DMS 273 (cell line): Measurements from ENCODE around the gene GPD2.
"Not testable (repeated sequence)": the region's sequence is repeated elsewhere in the genome, so short reads cannot be mapped to it uniquely, and the experiment has no call there.

ENCODE experiments used
- DNase-seq: peaks from one replicate; lab custom pipeline; 2025; ENCODE audit not compliant: unreplicated experiment; lab: John Stamatoyannopoulos, UW

GPD2 gene

DNA sequence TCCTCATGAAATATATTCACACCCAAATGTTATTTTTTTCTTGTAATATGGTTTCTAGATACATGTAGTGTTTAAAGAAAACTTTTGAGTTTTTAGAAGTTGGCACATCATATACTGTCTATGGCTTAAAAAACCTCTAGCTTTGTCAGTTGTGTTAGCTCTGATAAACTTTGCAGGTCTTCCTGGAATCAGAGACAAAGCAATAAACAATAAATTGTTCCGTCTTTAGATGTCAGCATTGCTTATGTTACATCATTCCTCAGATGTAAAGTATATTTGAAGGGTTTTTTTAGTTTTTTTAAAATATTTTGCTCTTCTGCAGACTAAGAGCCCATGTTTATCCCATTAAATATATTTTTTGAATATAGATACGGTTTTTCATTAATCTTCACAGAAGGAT, 145.1 kb downstream of the GPD2 start:
- no peak for DNase-seq

DNA sequence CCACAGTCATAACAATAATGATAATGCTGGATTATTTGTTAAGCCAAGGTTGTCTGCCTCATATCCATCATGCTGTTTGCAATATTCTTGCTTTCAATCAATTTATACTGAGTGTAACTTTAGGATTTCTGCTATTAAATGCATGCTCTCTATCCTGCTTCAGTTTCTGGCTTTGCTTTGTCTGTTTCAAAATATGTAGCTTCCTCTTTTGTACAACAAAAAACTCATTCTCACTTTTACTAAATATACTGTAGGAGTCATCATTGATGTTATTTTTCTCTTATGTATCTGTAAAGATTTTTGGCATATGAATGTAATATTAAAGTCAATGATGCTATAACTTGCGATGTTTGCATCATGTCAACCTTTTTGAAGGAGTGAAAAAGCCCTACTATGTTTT, 149.3 kb downstream of the GPD2 start:
- DNase-seq, result no peak

DNA sequence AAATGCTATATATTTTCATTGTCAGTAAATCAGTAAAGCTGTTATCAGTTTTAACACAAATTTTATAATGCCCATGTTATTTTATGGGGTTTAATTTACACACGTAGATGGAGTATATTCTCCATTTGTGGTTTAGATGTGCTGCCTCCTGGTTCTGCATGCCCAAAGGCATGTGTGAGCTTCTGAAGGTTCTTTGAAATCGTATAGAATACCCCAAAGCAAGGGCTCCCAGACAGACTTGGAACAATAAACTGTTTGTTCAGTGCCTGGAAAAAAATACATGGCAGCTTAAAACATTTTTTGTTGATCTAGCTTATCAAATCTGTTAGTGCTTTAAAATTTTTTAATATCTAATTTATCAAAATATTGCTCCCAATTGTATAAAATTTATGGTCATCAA, 150.4 kb downstream of the GPD2 start:
- no peak for DNase-seq

DNA sequence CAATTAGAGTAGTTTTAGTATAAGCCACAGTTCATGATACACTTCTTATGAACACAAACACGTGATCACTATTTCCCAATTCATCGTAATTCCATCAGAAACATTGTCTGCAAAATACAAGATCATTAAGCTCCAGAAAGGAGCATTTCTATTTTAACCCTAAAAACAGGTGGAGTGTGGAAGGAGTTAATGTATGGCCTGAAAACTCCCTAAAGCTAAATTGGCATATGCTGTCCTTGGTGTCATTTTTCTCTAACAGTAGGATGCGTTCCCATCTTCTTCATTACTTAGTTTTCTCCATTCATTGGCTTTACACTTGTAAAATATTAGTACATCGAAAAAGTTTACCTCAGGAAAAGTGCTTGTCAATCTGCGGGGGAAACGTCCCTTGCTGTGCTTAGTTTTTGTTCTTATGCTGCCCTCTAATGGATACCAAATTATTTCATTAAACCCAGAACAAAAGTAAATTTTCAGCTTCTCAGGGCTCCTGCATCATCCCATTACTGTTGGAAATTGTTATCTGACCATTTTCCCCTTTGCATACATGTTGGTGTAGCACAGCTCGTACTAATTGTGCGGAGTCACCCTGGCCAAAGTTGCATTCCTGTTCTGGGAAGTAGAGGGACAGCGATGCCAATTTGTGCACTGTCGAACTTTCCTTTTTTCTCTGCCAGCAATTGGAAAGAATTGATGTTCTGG, 153.4 kb downstream of the GPD2 start:
- DNase-seq, result peak; percentile 62

DNA sequence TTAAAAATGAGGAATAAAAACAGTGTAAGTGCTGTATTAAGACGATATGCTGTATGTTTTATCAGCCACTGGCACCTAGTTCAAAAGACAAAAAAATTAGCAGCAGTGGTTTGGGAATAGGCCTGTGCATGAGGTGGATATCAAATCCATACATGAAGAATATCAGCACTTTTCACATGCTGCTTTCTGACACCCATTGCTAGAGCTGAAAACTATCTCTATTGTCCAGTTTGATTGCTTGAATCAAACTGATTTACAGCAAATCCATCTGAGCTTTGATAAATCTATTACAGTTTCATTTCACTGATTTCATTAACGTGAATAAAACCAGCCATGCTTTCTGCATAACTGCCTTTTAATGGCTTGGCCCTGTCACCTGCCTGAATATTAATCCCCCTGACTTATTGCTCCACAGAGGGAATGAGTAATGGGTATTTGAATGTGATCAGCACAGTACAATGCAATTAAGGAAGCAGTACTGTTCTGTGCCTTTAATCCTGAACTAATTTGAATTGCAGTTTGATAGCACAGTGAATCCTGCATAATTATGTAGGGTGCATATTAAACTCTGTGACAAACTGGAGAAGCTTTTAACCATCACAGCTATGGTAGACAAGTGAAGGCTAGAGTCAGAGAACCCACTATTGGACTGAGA, 154.0 kb downstream of the GPD2 start:
- no peak for DNase-seq

DNA sequence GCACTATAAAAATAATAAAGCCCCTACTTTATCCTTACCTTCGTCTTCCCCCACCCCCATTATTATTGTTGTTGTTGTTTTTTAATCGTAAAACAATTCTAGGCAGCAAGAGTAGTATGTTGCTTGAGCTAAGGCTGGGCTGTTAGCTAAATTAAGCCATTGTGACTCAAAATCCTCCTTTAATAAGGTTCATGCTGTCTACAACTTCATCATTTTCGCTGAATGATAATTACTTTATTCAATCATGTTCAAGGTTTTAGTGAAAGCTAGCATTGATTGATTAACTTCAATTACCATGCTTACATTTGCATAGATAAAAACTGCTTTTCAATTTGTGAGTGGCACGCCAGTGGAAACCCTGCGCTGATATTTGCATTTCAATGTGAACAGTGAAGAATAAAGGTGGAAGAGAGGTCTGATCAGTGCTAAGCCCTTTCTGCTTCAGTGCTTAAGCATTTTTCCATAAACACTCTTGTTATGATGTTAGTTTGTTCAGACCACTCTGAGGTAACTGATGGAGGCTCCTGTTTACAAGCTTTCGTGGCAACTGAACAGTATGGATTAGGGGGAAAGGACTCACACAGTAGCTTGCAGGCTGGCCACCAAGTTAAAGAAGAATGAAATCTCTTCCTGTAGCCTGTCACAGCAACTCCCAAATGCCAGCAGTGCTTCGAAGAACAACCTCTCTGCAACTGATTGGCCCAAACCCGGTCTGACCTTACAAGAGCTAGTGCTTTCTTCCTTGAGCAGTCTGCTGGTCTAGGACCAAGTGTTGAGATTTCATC, 156.8 kb downstream of the GPD2 start:
- DNase-seq, result no peak

DNA sequence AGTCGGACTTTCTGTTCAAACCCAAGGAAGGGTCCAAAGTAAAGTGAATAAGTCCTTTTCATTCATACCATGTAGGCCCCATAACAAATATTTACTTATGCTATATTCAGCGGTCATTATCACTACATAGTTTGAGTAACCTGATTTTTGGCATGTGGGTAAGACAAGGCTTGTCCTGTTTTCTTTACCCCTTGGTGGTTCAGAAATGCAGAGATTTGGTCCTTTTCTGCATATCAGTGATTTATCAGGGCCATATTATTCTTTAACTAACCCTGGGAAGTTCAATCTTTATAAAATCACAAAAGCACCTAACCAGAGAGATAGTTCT, 157.4 kb downstream of the GPD2 start:
- DNase-seq, result no peak

DNA sequence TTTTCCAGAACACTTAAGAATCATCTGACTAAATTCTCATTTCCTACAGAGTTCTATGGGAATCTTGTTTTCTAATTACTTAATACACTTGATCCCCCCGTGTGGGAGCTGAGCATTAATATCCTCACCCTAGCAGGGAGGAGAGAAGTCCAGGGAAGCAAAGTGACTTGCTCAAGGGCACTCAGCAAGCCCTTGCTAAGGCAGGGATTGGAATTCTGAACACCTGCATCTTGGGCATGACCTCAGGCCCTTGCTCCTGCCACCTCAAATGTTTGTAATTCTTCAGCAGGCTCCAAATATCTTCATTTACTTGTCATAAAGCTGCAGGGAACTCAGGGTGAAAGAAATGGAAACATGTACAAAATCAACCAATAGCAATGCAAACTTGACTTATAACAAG, 162.4 kb downstream of the GPD2 start:
- DNase-seq, result no peak

DNA sequence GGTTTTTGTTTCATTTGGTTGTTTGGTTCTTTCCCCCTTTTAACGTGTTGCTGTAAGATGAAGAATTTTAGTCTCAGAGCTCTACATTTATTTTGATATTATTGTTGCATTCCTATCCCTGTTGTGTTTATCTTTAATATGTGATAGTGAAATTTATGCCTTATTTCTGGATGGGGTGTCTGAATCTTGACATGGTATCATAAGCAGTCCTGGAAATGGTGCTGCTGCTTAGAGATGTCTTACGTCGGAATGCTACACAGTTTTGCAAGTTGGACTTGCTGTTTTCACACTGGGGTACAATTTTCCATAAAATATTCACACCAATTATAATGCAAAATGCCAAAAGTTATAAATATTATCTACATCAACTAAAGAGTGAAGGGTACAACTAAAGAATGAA, 164.0 kb downstream of the GPD2 start:
- DNase-seq, result no peak

DNA sequence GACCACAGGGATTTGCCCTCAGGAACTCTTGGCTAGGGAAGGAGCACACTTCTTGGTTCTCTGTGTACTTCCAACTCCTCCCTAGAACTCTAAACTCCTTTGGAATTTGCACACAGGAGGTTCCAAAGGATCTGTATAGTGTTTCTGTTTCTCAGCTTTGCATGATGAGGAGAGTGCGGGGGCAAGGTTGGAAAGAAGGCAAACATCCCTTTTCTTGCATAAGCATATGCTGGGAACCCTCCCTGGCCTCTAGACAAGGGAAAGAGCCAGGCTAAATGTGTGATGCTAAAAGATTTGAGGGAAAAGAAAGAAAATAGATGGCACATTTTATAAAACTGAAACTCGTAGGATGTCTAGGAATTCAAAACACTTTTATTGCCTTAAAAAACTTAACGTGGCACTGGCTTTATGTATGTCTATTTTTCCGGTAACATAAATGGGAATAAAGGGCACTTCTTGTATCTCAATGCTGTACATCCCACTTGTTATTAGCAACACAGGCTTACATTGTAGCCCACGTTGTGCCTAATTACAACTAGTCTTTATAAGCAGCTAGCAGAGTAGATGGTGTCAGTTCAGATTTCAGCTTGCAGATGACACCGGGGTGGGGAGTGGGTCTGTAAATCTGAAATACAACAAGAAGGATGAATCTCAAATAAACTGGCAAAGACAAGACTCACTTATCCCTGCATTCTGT, 165.8 kb downstream of the GPD2 start:
- DNase-seq, result no peak

DNA sequence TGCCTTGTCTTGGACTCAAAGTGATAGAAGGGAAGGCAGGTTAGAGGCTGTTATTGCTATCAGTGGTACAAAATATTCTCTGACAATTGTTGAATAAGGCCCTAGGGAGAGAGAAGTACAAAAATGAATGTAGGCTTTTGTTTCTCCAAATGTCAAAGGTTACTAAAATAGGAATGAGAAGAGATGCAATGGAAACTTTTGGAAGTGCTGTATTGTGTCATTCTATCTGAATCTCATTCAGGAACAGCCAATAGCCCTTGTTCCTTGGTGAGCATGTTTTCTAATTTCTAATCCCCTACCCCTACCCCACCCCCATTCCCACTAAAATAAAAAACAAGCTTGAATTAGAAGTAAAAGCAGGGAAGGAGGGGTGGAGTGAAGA, 166.4 kb downstream of the GPD2 start:
- no peak for DNase-seq

DNA sequence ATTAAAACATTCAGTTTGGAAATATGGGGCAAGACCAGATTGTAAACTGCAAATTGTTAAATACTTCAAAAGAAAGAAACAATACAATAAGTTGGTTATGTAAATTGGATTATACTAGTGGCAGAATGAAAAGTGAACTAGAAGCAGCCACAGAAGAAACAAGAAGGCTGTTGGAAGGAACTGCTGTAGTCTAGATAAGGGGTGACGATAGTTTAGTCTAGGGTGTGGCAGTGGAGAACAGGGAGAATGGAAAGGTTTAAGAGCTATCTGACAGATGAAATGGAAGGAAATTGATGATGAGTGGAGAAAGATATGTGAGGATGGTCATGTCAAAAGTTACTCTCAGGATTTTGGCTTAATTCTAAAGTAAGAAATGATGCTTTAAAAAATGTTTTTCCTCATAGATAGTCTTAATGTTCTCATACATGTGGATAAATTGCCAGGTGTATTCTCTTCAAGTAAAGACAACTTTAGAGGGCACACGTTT, 179.7 kb downstream of the GPD2 start:
- DNase-seq, result no peak

DNA sequence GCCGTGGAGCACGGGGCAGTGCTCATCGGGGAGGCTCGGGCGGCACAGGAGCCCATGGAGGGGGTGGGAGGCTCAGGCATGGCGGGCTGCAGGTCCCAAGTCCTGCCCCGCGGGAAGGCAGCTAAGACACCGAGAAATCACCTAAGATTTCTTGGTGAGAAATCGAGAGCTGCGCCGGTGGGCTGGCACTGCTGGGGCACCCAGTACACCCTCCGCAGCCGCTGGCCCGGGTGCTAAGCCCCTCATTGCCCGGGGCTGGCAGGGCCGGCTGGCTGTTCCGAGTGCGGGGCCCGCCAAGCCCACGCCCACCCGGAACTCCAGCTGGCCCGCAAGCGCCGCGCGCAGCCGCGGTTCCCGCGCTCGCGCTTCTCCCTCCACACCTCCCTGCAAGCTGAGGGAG, 181.9 kb downstream of the GPD2 start:
- not testable (repeated sequence) for DNase-seq

DNA sequence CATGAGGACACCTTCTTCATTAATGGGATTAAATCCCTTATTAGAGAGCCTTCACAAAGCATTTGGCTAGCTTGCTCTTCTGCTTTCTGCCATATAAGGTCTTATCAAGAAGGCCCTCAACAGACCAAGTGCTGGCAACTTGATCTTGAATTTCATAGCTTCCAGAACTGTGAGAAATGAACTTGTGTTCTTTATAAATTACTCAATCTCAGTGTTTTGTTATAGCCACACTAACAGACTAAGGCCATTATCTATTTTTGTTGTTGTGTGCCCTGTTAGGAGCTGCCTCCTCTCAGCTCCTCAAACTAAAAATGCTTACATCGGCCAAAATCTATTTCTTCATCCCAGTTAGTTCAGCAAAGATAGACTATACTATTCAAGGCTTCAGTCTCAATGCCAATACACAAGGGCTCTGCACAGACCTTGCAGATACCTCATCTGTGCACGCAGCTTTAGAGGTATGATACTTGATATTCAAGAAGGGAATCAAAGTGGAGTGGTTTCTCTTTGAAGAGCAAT, 182.9 kb downstream of the GPD2 start:
- no peak for DNase-seq

DNA sequence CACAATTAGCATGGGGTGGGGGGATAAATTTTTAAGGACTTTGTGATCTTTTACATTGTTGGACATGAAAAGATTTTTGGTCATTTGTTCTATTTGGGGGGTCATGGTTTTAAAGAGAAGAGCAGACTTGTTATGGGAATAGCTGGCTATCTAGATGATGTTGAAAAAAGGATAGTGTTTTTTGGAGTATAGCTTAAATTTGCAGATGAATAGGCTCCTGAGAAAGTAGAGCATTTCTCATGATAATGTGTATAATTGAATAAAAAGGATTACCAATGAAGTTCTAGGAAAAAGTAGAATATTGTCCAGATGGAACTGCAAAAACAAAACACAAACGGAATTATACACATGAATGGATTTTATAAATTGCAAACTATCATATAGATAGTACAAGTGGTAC, 186.3 kb downstream of the GPD2 start:
- no peak for DNase-seq

DNA sequence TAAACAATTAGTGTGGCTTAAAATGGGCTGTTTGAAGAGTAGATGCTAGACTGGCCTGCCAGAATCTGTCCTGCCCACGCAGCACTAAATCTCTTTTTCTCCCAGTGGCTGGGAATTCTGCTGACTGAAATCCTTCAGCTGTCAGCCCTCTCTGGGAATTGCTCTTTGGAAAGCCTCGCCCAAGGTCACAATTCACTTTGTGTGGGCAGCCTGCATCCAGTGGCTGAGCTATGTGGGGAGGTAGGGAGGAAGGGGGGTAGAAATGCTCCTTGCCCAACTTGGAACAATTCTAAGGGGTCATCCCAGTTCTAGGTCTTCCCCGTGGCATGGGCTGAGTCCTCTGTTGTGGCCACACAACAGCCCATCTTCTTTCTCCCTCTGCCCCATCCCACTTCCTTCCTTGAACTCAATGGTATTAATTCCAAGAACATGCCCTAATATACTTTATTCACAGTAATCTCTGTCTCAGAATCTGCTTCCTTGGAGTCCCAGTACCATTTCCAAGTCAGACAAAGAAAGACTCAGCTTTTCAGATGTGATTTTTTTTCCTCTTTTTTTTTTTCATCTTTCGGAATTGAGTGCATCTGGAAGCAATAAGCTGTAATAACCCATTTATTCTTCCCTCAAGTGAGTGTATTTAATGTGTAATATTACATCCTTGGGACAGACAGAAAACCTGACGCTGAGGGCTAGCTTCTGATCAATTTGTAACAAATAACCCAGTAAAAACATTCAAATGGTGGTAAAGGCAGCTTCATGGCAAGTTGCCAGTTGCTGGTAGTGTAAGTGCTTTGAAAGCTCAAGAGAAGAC, 189.4 kb downstream of the GPD2 start:
- peak; percentile 6 for DNase-seq

DNA sequence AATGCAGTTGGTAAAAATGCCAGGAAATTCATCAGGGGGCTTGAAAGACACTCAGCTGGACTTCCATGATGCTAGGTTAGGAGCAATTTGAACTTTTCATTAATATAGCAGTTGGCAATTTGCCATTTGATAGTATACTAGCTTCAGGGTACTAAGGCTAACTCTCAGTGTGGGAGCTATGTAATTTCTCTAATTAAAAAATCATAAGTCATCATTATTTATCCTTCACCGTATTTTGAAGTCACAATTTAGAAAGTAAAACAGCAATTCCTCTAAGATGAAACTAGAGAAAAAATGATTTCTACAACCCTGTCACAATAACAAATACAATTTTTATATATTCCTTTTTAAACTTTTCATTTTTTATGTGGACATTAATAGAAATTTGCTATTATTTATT, 190.8 kb downstream of the GPD2 start:
- no peak for DNase-seq

DNA sequence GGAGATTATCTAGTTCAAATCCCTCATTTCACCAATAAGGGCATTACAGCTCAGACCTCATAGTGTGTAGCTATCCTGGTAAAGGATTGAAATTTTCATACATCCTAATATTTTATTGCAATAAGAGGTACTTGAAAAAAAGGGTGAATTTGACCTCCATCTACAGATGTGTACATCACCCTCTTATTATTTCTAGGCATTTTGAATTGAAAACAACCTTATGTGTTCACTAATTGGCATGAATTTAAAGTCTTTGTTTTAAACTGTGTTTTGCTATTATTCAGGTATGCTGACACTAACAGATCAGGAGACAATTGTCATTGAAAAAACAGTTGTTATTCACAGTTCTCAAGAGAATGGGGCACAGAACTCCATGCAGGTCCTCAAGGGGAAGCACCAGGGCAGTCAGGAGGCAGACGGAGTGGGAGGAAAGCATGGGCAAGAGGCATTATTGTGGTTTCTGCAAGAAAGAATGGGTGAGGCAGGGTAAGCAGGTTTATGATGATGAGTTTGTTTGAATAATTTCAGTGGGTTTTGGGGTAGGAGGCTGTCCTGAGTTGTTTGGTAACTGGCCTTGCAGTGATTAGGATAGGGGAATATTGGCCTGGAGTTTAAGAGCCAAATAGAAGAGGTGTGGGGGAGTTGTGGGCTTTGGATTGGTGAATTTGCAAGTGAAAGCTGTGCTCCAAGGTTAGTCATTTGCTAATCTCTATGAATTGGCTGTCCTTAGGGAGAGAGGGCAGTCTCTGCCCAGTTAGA, 194.6 kb downstream of the GPD2 start:
- no peak for DNase-seq

DNA sequence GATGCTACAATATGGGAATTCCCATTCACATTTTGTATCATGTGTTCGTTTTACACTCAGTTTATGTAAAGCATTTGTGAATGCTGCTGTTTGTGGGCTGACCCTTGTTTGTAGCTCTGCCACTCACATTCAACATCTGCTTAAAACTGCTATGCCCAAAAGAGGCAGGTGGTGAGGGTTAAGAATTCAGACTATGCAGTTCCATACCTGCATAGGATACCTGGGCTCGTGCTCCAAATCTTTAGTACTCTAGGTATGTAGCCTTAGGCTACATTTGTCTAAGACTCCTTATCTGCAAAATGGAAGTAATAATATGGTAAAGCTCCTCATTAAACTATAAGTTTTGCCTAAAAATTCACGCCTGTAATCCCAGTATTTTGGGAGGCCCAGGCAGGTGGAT, 199.5 kb downstream of the GPD2 start:
- no peak for DNase-seq
